K562 (cell line): Measurements from ENCODE around the gene CPT1B. TPM values are rescaled to one million over a fixed set of nuclear protein-coding genes. Genes with fewer than 3 reads are reported as not detected.

Source experiments
- ATAC-seq: fragments of 200-7000 bp; cut with Tn5 transposase; 3 replicates; pipeline ENCODE4 v1.9.1; 2020; ENCODE audit warnings: moderate library complexity
- BruUV-seq: library from RNA; stranded (reverse); fragments of 400-500 nt; replicated peaks from 2 replicates; lab custom pipeline; 2021; lab: Mats Ljungman, UMichigan
- CTCF ChIA-PET: fragments of 300-600 bp; formaldehyde crosslinking; extraction: SDS; loops from one replicate; lab custom pipeline; 2021; ENCODE audit warnings: low intra/inter-chr PET ratio; lab: Yijun Ruan, JAX
- POLR2A ChIA-PET: fragments of 300-600, 350-650 bp; sonication (Branson Sonifier 250); formaldehyde crosslinking; extraction: SDS; loops from one replicate; lab custom pipeline; 2021; ENCODE audit warnings: antibody characterized with exemption, inconsistent platforms; lab: Yijun Ruan, JAX
- DNase-seq, 4 experiments: peaks; one replicate each; pipeline versions ENCODE4 v3.0.0 to v3.0.0-alpha.2; 2011 to 2018; ENCODE audit warnings: low spot score in 3 of 4, mixed read lengths in 3 of 4; ENCODE audit errors: extremely low read depth in 1 of 4
- FAIRE-seq: peaks from 2 replicates; lab custom pipeline; 2011; peaks lifted over from hg19 to GRCh38; lab: Jason Lieb, UNC
- H2AFZ ChIP-seq: 2 replicates; pipeline ENCODE4 v1.6.0; 2011; ENCODE audit warnings: low read depth, low read length, control low read depth, inconsistent platforms
- H3K27ac ChIP-seq: fragments of 200-600 bp; 3 replicates; pipeline ENCODE4 v1.8.0; 2011; ENCODE audit warnings: low read depth, mild to moderate bottlenecking, control low read depth, inconsistent platforms, low read length, moderate library complexity, mixed read lengths; ENCODE audit errors: extremely low read depth
- H3K27me3 ChIP-seq, 2 experiments: fragments of 300-600 bp in 1 of 2; 2 replicates in 1 of 2; 3 replicates in 1 of 2; pipeline versions ENCODE4 v1.6.0 to v1.8.0; 2011; ENCODE audit warnings: inconsistent platforms in 2 of 2, low read length in 2 of 2, mild to moderate bottlenecking in 1 of 2, mixed read lengths in 1 of 2, moderate library complexity in 1 of 2; ENCODE audit not compliant: control insufficient read depth in 2 of 2, insufficient read depth in 2 of 2
- H3K36me3 ChIP-seq: fragments of 300-600 bp; 3 replicates; pipeline ENCODE4 v1.8.0; 2011; ENCODE audit warnings: mild to moderate bottlenecking, low read length, inconsistent platforms; ENCODE audit not compliant: control insufficient read depth, insufficient read depth
- H3K4me1 ChIP-seq, 2 experiments: fragments of 200-600 bp in 1 of 2; replicated peaks in 1 of 2; 2 replicates in 1 of 2; 3 replicates in 1 of 2; pipeline versions ENCODE4 v1.5.1 to v1.8.0; 2011; ENCODE audit warnings: inconsistent platforms in 2 of 2, low read length in 2 of 2, mild to moderate bottlenecking in 1 of 2, mixed read lengths in 1 of 2, moderate library complexity in 1 of 2; ENCODE audit not compliant: control insufficient read depth in 2 of 2, insufficient read depth in 2 of 2
- H3K4me2 ChIP-seq: 2 replicates; pipeline ENCODE4 v1.6.1; 2011; ENCODE audit warnings: low read length, control low read depth, inconsistent platforms, mixed read lengths; ENCODE audit not compliant: insufficient read depth
- H3K4me3 ChIP-seq: fragments of 200-600 bp; sonication (generic), shearing (Covaris generic); 2 replicates; pipeline ENCODE4 v1.5.1; 2016; ENCODE audit warnings: control low read depth, inconsistent platforms
- H3K79me2 ChIP-seq: fragments of 200-600 bp; 3 replicates; pipeline ENCODE4 v1.8.0; 2011; ENCODE audit warnings: low read length, inconsistent platforms; ENCODE audit not compliant: control insufficient read depth, insufficient read depth
- H3K9ac ChIP-seq, 2 experiments: 2 replicates each; pipeline versions ENCODE4 v1.6.0 to v1.6.1; 2011; ENCODE audit warnings: low read depth in 2 of 2, low read length in 2 of 2, control low read depth in 1 of 2, inconsistent platforms in 1 of 2, mild to moderate bottlenecking in 1 of 2, mixed read lengths in 1 of 2; ENCODE audit not compliant: insufficient read depth in 1 of 2
- H3K9me1 ChIP-seq: one replicate; pipeline ENCODE4 v1.6.0; 2011; ENCODE audit warnings: inconsistent platforms, mild to moderate bottlenecking, low read length, moderate library complexity; ENCODE audit not compliant: control insufficient read depth, insufficient read depth
- H3K9me3 ChIP-seq: replicated peaks from 2 replicates; pipeline ENCODE4 v1.5.1; 2011; ENCODE audit warnings: low read depth, low read length, inconsistent platforms; ENCODE audit not compliant: control insufficient read depth, insufficient read depth
- H4K20me1 ChIP-seq: replicated peaks from 2 replicates; pipeline ENCODE4 v1.6.1; 2011; ENCODE audit warnings: low read length, inconsistent platforms, mixed read lengths; ENCODE audit not compliant: control insufficient read depth, insufficient read depth
- GATAD2A ChIP-seq: fragments of 450-650 bp; IDR thresholded peaks from 2 replicates; pipeline ENCODE4 v1.6.1; 2017
- IRF2 ChIP-seq: sonication (generic); formaldehyde crosslinking; IDR thresholded peaks from 2 replicates; pipeline ENCODE4 v1.8.1; 2022; ENCODE audit warnings: mild to moderate bottlenecking, missing genetic modification reagents
- PHB2 ChIP-seq: fragments of 450-650 bp; IDR thresholded peaks from 2 replicates; pipeline ENCODE4 v1.6.1; 2017; ENCODE audit warnings: low read depth
- RREB1 ChIP-seq: fragments of 250-450 bp; sonication (Bioruptor Pico); IDR thresholded peaks from 2 replicates; pipeline ENCODE4 v1.4.0; 2020
- SOX6 ChIP-seq: fragments of 450-650 bp; IDR thresholded peaks from 2 replicates; pipeline ENCODE4 v1.6.1; 2014; ENCODE audit warnings: mild to moderate bottlenecking
- THAP12 ChIP-seq: fragments of 250-450 bp; sonication (Bioruptor Pico); IDR thresholded peaks from 2 replicates; pipeline ENCODE4 v1.9.0; 2021; ENCODE audit warnings: mild to moderate bottlenecking, inconsistent platforms
- ZBTB1 ChIP-seq: sonication (generic); formaldehyde crosslinking; IDR thresholded peaks from 2 replicates; pipeline ENCODE4 v1.8.1; 2023; ENCODE audit warnings: missing genetic modification reagents, low read depth, mild to moderate bottlenecking, borderline replicate concordance
- ZBTB5 ChIP-seq: fragments of 450-650 bp; IDR thresholded peaks from 2 replicates; pipeline ENCODE4 v1.6.1; 2017; ENCODE audit warnings: antibody characterized with exemption
- ZNF445 ChIP-seq: fragments of 250-450 bp; sonication (Bioruptor Pico); IDR thresholded peaks from 2 replicates; pipeline ENCODE4 v1.4.0; 2020; ENCODE audit warnings: low read depth, mild to moderate bottlenecking, moderate library complexity
- ZNF551 ChIP-seq: fragments of 250-450 bp; sonication (Bioruptor Pico); IDR thresholded peaks from 2 replicates; pipeline ENCODE4 v1.5.0; 2021; ENCODE audit warnings: mild to moderate bottlenecking, moderate library complexity
- WGBS: fragments of 100-300 bp; shearing (Covaris generic); methylation state at CpG from one replicate; pipeline ENCODE4 v1.1.6; 2016; ENCODE audit warnings: low coverage, mixed read lengths; ENCODE audit not compliant: insufficient coverage; ENCODE audit errors: missing lambda C conversion rate; 5-methylcytosine and 5-hydroxymethylcytosine counted together
- in situ Hi-C: fragments of 300-500 bp; cut with MboI; formaldehyde crosslinking; loops from 4 replicates; pipeline ENCODE4 v1.15.0; 2018; ENCODE audit warnings: inconsistent platforms, mixed read lengths
- intact Hi-C: fragments of 100-400 bp; cut with micrococcal nuclease; formaldehyde crosslinking; loops from 2 replicates; pipeline ENCODE4 v1.14.2; 2022
- polyA plus RNA-seq, 8 experiments: library from polyadenylated mRNA; depleted of rRNA in 4 of 8; stranded (reverse) in 5 of 8; unstranded in 3 of 8; fragments of >200 nt; fragmentation: Nextera tagmentation in 2 of 8; fragmentation: Illumina TruSeq in 1 of 8; extraction: Ambion mirVana in 2 of 8; extraction: Trizol in 1 of 8; gene quantifications; 2 replicates each; pipeline versions ENCODE4 v1.2.1 to v1.2.3, GENCODE V29; 2011 to 2014; ENCODE audit warnings: inconsistent platforms in 1 of 8, missing spikeins in 1 of 8
- total RNA-seq, 7 experiments: library from RNA; depleted of rRNA in 6 of 7; stranded (reverse); fragments of >200 nt in 6 of 7; fragmentation: Illumina TruSeq in 2 of 7; extraction: Trizol in 2 of 7; gene quantifications; 2 replicates each; pipeline versions ENCODE4 v1.2.1 to v1.2.3, GENCODE V29; 2011 to 2021; ENCODE audit warnings: low replicate concordance in 1 of 7

The CPT1B gene
- total and polyA plus RNA-seq, 9 of the 15 experiments (the other 6 are each of a cell fraction or from before 2014, with no cell fraction given): 0.35 to 6.1 (median 2.6) TPM

- Histone ChIP-seq H3K9me3 (0 out of 2 replicates have a peak, but pooled peaks cover 2% of the 10 kb centered on the region), H3K36me3 (peaks cover 17% of the 10 kb centered on the region; the same call in 1 of the 3 replicates), H3K9me1 (no peaks in the 10 kb centered on the region), H3K4me2 (no peak overlapping the region), H3K4me1 (peaks cover 8 to 79% of the 10 kb centered on the region in 2 experiments; a peak in 4 of 5 replicates), H3K27ac (no peak overlapping the region), H3K27me3 (no peaks in the 10 kb centered on the region), H3K79me2 (peaks cover 34% of the 10 kb centered on the region), H4K20me1 (peaks cover 12% of the 10 kb centered on the region; the same call in 1 of the 2 replicates), H3K9ac (no peak overlapping the region), H2AFZ (no peak overlapping the region), H3K4me3 (no peak overlapping the region)
- no peak for FAIRE-seq
- WGBS: 89% methylated on average over 13 of the region's 18 CpGs
- no peak for DNase-seq
- ChIA-PET CTCF (no interaction called here), POLR2A (interaction anchor here (1.3 to 2.3 kb wide), 4 partner anchors 12 to 35 kb away, joined by 4 to 8 read pairs (median 5); partner anchors contain the start of genes LMF2, NCAPH2 and SYCE3)
- TF ChIP-seq GATAD2A: no peak
- no peak for TF ChIP-seq SOX6
- no peak for TF ChIP-seq ZNF551 (CRISPR knock-in tag)
- TF ChIP-seq ZBTB1 (CRISPR knock-in tag): no peak
- no peak for TF ChIP-seq ZBTB5
- no peak for TF ChIP-seq ZNF445 (CRISPR knock-in tag)
- TF ChIP-seq PHB2: no peak
- TF ChIP-seq THAP12 (CRISPR knock-in tag): no peak
- no peak for TF ChIP-seq RREB1 (CRISPR knock-in tag)
- TF ChIP-seq IRF2 (CRISPR knock-in tag): no peak
- intact Hi-C loops (loop anchor here (5.0 kb wide), 1 partner anchor 34 kb away; the partner anchor contains the start of gene SYCE3), in situ Hi-C loops (no loop called here)
- no TSS peak for BruUV-seq
- ATAC-seq: no peak
Observed at GRCh38 chr22:50527921-50528681, 50.1 kb downstream of the CPT1B start.
